GM12878 (cell line): Measurements from ENCODE around the gene RNPS1. TPM values are rescaled to one million over a fixed set of nuclear protein-coding genes. Genes with fewer than 3 reads are reported as not detected.
A peak's percentile ranks its signal among the peaks of the same experiment; 100 is the strongest.

Experiments
- BACH1 ChIP-seq: fragments of 450-650 bp; IDR thresholded peaks from 2 replicates; pipeline ENCODE4 v1.6.1; 2017; ENCODE audit warnings: mild to moderate bottlenecking, borderline replicate concordance
- BRCA1 ChIP-seq: IDR thresholded peaks from 2 replicates; pipeline ENCODE4 v1.6.1; 2011; ENCODE audit warnings: low read depth, low read length, improper control_type of control experiment
- CEBPZ ChIP-seq: fragments of 150-350 bp; IDR thresholded peaks from 2 replicates; pipeline ENCODE4 v1.6.1; 2016; ENCODE audit warnings: low read depth, low read length
- CHD2 ChIP-seq: IDR thresholded peaks from 2 replicates; pipeline ENCODE4 v1.6.1; 2011; ENCODE audit warnings: low read depth, low read length, improper control_type of control experiment, borderline replicate concordance
- CTCF ChIP-seq, 3 experiments: IDR thresholded peaks in 2 of 3; conservative IDR thresholded peaks in 1 of 3; 2 replicates each; pipeline ENCODE4 v1.5.1; 2011; ENCODE audit warnings: low read depth in 3 of 3, low read length in 3 of 3, mild to moderate bottlenecking in 3 of 3, control low read depth in 2 of 3, moderate library complexity in 2 of 3, inconsistent platforms in 1 of 3, mixed read lengths in 1 of 3; ENCODE audit not compliant: control insufficient read depth in 2 of 3, insufficient read depth in 1 of 3; ENCODE audit errors: extremely low read depth in 1 of 3
- KDM1A ChIP-seq: fragments of 200-600 bp; sonication (generic); IDR thresholded peaks from 2 replicates; pipeline ENCODE4 v1.6.1; 2016; ENCODE audit warnings: borderline replicate concordance
- MAX ChIP-seq: IDR thresholded peaks from 2 replicates; pipeline ENCODE4 v1.6.1; 2012; ENCODE audit warnings: low read depth, low read length, improper control_type of control experiment
- NKRF ChIP-seq: fragments of 450-650 bp; conservative IDR thresholded peaks from 2 replicates; pipeline ENCODE4 v1.6.1; 2017; ENCODE audit warnings: mild to moderate bottlenecking, moderate library complexity
- NR2C2 ChIP-seq: IDR thresholded peaks from 2 replicates; pipeline ENCODE4 v1.6.1; 2011; ENCODE audit warnings: borderline replicate concordance, low read depth; ENCODE audit not compliant: control insufficient read depth, insufficient read length
- POLR2A ChIP-seq: IDR thresholded peaks from 2 replicates; pipeline ENCODE4 v1.6.1; 2011; ENCODE audit warnings: low read depth, mild to moderate bottlenecking, low read length
- RCOR1 ChIP-seq: conservative IDR thresholded peaks from 2 replicates; pipeline ENCODE4 v1.6.1; 2012; ENCODE audit warnings: low read depth, low read length, improper control_type of control experiment
- RELA ChIP-seq: fragments of 450-650 bp; IDR thresholded peaks from 2 replicates; pipeline ENCODE4 v1.8.0; 2014; ENCODE audit warnings: borderline replicate concordance; ENCODE audit not compliant: partially characterized antibody
- REST ChIP-seq: IDR thresholded peaks from 2 replicates; pipeline ENCODE4 v1.6.1; 2012; ENCODE audit warnings: mild to moderate bottlenecking, low read depth, low read length
- SMARCA5 ChIP-seq: fragments of 450-650 bp; IDR thresholded peaks from 2 replicates; pipeline ENCODE4 v1.6.1; 2017; ENCODE audit warnings: mild to moderate bottlenecking
- SUZ12 ChIP-seq: fragments of 200-600 bp; sonication (generic); IDR thresholded peaks from one replicate; pipeline ENCODE4 v1.6.1; 2018; ENCODE audit warnings: antibody characterized with exemption, mild to moderate bottlenecking; ENCODE audit not compliant: unreplicated experiment
- TCF3 ChIP-seq: IDR thresholded peaks from 2 replicates; pipeline ENCODE4 v1.6.1; 2012; ENCODE audit warnings: low read depth, mild to moderate bottlenecking, low read length, borderline replicate concordance; ENCODE audit not compliant: insufficient read depth
- ZSCAN29 ChIP-seq: fragments of 450-650 bp; IDR thresholded peaks from 2 replicates; pipeline ENCODE4 v1.6.1; 2017; ENCODE audit warnings: mild to moderate bottlenecking, moderate library complexity
- polyA plus RNA-seq, 11 experiments: library from polyadenylated mRNA; depleted of rRNA in 4 of 11; unstranded in 6 of 11; stranded (reverse) in 5 of 11; fragments of >200 nt; fragmentation: Nextera tagmentation in 4 of 11; fragmentation: Illumina TruSeq in 1 of 11; extraction: Ambion mirVana in 4 of 11; extraction: Trizol in 1 of 11; gene quantifications; 1 replicate in 1 of 11; 2 replicates in 10 of 11; pipeline versions ENCODE4 v1.2.1 to v1.2.3, GENCODE V29; 2011 to 2016; ENCODE audit warnings: inconsistent platforms in 2 of 11, missing spikeins in 2 of 11, low read depth in 1 of 11
- total RNA-seq, 4 experiments: library from RNA; depleted of rRNA in 3 of 4; stranded (reverse); fragments of >200 nt in 3 of 4; fragmentation: Illumina TruSeq in 1 of 4; extraction: Trizol in 1 of 4; gene quantifications; 2 replicates each; pipeline versions ENCODE4 v1.2.1 to v1.2.3, GENCODE V29; 2013 to 2021

Gene RNPS1
- total and polyA plus RNA-seq, 10 of the 15 experiments (the other 5 are each of a cell fraction or from before 2014, with no cell fraction given), result 38.2 to 359 (median 188) TPM

GRCh38 chr16:2251296-2252111 is 16.4 kb downstream of the RNPS1 start, which contains the start of gene ECI1 (continued):
- TF ChIP-seq NKRF (peak; percentile 74; the same call in 1 of the 2 replicates), KDM1A (no peak), ZSCAN29 (peak; percentile 61; the same call in 1 of the 2 replicates), SMARCA5 (no peak; the same call in 1 of the 2 replicates), BACH1 (0 out of 2 replicates have a peak, but pooled peaks have one; percentile 43), POLR2A (peak; percentile 91), TCF3 (peak; percentile 12; the same call in 1 of the 2 replicates), CTCF (IDR thresholded peaks at IDR 0.05 in 2 of 3, conservative IDR thresholded peaks at IDR 0.05 in 1 of 3; ENCODE audit: control insufficient read depth in 2 of 3, extremely low read depth in 1 of 3, insufficient read depth in 1 of 3, low read depth in 3 of 3, low read length in 3 of 3) (peak; percentile 50 to 94 (median 62); a peak in 5 of 6 replicates), REST (no peak), SUZ12 (no peak), NR2C2 (no peak), RCOR1 (no peak), RELA (peak; percentile 43), BRCA1 (no peak), CEBPZ (no peak), MAX (0 out of 2 replicates have a peak, but pooled peaks have one; percentile 22), CHD2 (no peak)
